Progenitor cell of endocrine pancreas (in vitro differentiated cells): Measurements from ENCODE around the gene EML6. TPM values are rescaled to one million over a fixed set of nuclear protein-coding genes. Genes with fewer than 3 reads are reported as not detected.

Experiments used
- DNase-seq: peaks from one replicate; pipeline ENCODE4 v3.0.0; 2021; ENCODE audit warnings: low spot score; ENCODE audit not compliant: unreplicated experiment
- H3K27ac Mint-ChIP-seq: 2 replicates; pipeline ENCODE4 v1.8.0; 2021; ENCODE audit warnings: mild to moderate bottlenecking, moderate library complexity, mixed read lengths
- H3K27me3 Mint-ChIP-seq: 2 replicates; pipeline ENCODE4 v1.8.0; 2021; ENCODE audit warnings: mixed read lengths
- H3K36me3 Mint-ChIP-seq: 2 replicates; pipeline ENCODE4 v1.8.0; 2022; ENCODE audit warnings: mixed read lengths; ENCODE audit not compliant: insufficient read depth
- H3K4me1 Mint-ChIP-seq: 2 replicates; pipeline ENCODE4 v1.8.0; 2021; ENCODE audit warnings: low read depth, mixed read lengths
- H3K4me3 Mint-ChIP-seq: 2 replicates; pipeline ENCODE4 v1.8.0; 2021; ENCODE audit warnings: low read depth, mild to moderate bottlenecking, moderate library complexity, mixed read lengths
- H3K9me3 Mint-ChIP-seq: 2 replicates; pipeline ENCODE4 v1.8.0; 2021; ENCODE audit warnings: low read depth, mixed read lengths
- CTCF ChIP-seq: fragments of 200-600 bp; sonication (generic); IDR thresholded peaks from one replicate; pipeline ENCODE4 v1.5.0; 2021; ENCODE audit warnings: antibody characterized with exemption, mild to moderate bottlenecking; ENCODE audit not compliant: unreplicated experiment
- total RNA-seq: library from RNA; stranded (reverse); gene quantifications from 2 replicates; pipeline ENCODE4 v1.2.1, GENCODE V29; 2021

EML6 gene
- total RNA-seq, 1 donor from 2014 or later, result 2.6 TPM

GRCh38 chr2:54880428-54880827, 157.0 kb downstream of the EML6 start:
- Mint-ChIP-seq H3K36me3 (no peaks in the 10 kb centered on the region), H3K27ac (no peak overlapping the region), H3K4me3 (no peak overlapping the region), H3K4me1 (peaks cover 6% of the 10 kb centered on the region), H3K27me3 (no peaks in the 10 kb centered on the region), H3K9me3 (no peaks in the 10 kb centered on the region)
- DNase-seq, result no peak
- no peak for TF ChIP-seq CTCF

DNA sequence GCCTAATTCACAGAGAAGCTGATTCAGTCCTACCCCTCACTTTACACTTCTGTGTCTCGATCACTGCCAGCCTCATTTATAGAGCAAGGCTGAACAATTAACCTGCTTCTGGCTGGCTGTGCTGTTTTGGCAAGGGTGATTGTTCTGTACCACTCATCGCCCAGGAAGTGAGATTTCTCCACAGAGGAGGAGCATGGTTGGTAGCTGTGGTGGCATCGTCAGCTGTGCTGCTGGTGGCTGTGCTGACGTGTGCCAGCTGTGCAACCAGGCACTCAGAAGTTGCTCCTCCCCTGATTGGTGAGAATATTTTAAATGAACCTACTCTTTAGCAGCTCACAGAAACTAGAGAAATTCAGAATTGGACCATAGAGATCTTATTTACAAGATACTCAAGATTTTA, 158.3 kb downstream of the EML6 start:
- H3K4me3 Mint-ChIP-seq, result no peak overlapping the region
- DNase-seq, result no peak
- TF ChIP-seq CTCF, result no peak
- no peak overlapping the region for H3K27ac Mint-ChIP-seq
- H3K4me1 Mint-ChIP-seq, result peaks cover 6% of the 10 kb centered on the region
- H3K36me3 Mint-ChIP-seq, result no peaks in the 10 kb centered on the region
- H3K9me3 Mint-ChIP-seq, result peaks cover 2% of the 10 kb centered on the region
- H3K27me3 Mint-ChIP-seq, result no peaks in the 10 kb centered on the region

GRCh38 chr2:54885891-54886290, 162.4 kb downstream of the EML6 start:
- no peaks in the 10 kb centered on the region for H3K27me3 Mint-ChIP-seq
- H3K4me1 Mint-ChIP-seq, result peaks cover 5% of the 10 kb centered on the region
- H3K27ac Mint-ChIP-seq, result no peak overlapping the region
- H3K4me3 Mint-ChIP-seq, result no peak overlapping the region
- TF ChIP-seq CTCF, result no peak
- DNase-seq, result no peak
- peaks cover 2% of the 10 kb centered on the region for H3K9me3 Mint-ChIP-seq
- no peaks in the 10 kb centered on the region for H3K36me3 Mint-ChIP-seq

DNA sequence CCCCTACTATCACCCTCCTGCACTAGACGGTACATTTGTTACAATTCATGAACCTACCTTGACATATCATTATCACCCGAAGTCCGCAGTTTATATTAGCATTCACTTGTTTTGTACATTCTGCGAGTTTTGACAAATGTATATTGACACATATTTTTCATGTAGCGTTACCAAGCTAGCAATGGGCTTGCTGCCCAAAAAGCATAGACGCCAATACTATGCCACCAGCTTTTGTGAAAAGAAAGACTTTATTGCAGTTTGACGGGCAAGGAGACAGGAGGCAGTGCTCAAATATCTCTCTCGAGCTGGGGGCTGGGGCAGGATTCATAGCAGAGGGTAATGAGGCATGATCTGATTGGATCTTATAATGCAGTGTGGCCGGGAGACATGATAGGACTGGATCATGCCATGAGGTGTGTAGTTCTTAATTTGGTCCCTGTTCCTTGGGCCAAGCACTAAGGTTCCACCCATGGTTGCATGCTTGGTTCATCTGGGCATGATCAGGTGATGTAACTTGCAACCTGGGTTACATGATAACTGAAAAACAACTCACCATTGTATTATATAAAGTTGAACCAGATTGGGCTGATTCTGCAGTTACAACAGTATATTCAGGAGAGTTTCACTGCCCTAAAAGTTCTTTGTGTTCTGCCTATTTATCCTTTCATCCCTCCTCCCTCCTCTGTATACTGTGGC, 164.5 kb downstream of the EML6 start:
- DNase-seq, result no peak
- Mint-ChIP-seq H3K27ac (no peak overlapping the region), H3K9me3 (peaks cover 2% of the 10 kb centered on the region)

GRCh38 chr2:54889053-54889452, 165.6 kb downstream of the EML6 start:
- H3K4me1 Mint-ChIP-seq, result no peaks in the 10 kb centered on the region
- TF ChIP-seq CTCF, result no peak
- DNase-seq, result no peak
- H3K36me3 Mint-ChIP-seq, result no peaks in the 10 kb centered on the region
- H3K4me3 Mint-ChIP-seq, result no peak overlapping the region
- no peaks in the 10 kb centered on the region for H3K27me3 Mint-ChIP-seq
- H3K9me3 Mint-ChIP-seq, result peaks cover 2% of the 10 kb centered on the region
- H3K27ac Mint-ChIP-seq, result no peak overlapping the region

More for the DNA sequence above, 164.5 kb downstream of the EML6 start:
- Mint-ChIP-seq H3K36me3 (no peaks in the 10 kb centered on the region), H3K4me3 (no peak overlapping the region), H3K27me3 (no peaks in the 10 kb centered on the region), H3K4me1 (peaks cover 5% of the 10 kb centered on the region)
- no peak for TF ChIP-seq CTCF
